Stimulated activated CD8-positive, alpha-beta memory T cell treated with anti-CD3 and anti-CD28 coated beads, Interleukin-7, amount 100 ng/mL, for 48 hours (primary cell): ENCODE measurements around the gene GALNT1.

Experiments
- DNase-seq, 2 donors: peaks; one replicate each; pipeline ENCODE4 v3.0.0-alpha.2; 2020; ENCODE audit warnings: low read depth in 1 of 2; ENCODE audit errors: extremely low read depth in 1 of 2

Gene GALNT1

DNA sequence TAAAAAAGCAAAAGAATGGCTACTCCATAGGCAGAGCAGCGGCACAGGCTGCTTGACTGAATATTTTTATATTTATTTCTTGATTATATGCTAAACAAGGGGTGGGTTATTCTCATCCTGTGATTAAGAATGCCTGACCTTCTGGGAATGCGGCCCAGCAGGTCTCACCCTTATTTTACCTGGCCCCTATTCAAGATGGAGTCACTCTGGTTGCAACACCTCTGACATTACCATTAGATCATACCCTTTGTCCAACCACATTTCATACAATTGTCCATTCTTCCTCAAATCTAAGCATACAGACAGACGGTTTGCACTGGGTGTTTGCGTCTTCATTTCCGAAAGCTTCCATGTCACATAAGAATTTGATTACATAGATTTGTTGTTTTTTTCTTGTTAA is 168.2 kb downstream of the GALNT1 start:
- no peak for DNase-seq

DNA sequence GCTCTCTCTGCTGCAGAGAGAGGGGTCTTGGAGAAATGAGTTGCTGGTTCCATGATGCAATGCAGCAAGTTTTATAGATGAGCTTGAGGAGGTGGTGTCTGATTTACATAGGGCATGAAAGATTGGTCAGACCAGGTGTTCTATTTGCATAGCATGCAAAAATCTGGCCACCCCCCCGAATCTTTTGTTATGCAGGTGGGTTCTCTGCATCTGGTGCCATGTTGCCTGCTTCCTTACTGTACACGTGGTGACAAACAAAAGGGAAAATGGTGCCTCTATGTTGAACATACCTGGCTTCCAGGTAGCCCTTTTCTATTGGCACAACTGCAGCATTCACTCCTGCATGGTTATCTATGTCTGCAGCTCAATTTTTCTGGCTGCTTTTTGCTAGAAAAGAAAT is 169.4 kb downstream of the GALNT1 start:
- DNase-seq = no peak

DNA sequence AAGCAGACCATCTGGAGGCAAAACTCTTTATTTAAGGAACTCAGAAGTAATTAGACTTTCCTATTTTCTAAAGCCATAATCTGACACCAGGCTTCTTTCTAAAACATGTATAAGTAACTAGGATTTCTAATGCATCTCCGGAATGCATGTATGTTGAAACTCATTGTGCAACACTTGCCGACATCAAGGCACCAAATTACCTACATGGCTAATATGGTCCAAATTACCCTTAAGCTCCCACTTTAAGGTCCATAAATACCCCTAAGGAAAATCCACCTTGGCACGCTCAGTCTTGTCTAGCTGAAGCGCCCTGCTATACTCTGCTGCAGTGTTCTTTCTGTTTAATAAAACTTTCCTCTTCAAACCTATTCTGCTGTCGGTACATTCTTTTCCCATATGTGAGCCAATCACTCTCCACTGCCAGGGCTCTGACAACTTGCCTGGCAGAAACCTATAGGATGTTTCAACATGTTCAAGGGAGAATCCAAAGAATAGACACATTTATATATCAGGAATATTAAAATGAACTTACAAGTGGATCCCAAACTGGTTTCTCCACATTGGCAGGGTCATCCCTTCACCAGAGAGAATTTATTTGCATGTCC is 171.9 kb downstream of the GALNT1 start:
- DNase-seq = no peak

DNA sequence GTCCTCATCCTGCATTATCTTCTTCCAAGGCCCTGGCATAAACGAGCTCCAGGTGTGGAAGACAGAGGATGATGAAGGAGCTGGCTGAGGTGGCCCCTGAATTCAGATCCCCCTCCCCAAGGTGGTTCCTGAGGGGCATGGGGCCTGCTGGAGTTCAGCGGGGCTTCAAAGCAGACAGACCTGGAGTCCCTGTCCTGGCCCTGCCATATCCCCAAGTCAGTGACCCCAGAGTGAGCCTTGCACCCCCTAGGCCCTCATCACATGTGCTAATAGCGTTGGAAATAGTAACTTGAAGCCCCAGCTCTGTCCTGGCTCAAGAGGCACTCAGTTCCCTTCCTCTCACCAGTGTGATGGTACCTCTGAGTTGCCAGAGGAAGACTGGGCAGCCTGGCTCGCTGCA is 172.9 kb downstream of the GALNT1 start:
- DNase-seq = no peak

DNA sequence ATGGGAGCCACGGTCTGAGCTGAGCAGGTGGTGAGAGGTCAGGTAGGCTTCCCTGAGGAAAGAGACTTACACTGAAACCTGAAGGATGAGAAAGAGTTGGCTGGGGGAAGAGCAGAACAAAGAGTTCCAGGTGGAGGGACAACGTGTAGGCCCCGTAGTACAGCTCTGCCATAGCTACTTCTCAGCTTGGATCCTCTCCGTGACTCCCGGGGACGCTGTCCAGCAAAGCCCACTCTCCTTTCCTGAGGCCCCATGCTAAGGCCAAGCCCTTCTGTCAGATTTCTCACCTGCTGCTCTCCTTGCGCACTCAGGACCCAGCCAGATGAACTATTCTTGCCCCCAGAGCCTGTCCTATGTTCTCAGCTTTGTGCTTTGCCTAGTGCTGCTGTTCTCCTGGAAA is 173.8 kb downstream of the GALNT1 start:
- no peak for DNase-seq

DNA sequence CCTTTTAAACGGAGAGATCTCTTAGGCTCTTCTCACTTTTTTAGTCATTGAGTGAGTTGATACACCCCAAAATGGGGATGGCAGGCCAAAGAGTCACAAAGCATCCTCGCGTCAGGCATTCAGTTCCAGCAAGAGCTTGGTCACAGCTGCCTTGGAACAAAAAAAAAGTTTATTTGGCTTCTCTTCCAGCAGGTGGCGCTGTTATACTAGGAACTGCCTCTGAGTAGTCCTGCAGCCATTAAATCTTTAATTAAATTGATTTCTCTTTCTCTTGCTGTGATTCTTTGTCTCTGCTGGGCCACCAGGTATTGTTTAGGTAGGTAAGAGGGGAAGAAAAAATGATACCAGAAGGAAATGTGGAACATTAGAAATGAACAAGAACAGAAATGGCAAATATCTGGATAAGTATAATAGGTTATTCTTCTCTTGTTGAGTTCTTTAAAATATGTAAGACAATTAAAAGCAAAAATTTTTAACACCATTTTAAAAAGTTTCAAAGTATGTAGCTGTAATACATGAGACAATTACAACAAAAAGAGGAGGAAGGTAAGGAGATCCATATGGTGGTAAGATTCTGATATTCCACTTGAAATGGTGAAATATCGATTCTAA is 175.1 kb downstream of the GALNT1 start:
- peak in 1 of 2 donors; percentile 16 for DNase-seq
